Measurements from ENCODE around the gene HIKESHI. TPM values are rescaled to one million over a fixed set of nuclear protein-coding genes. Genes with fewer than 3 reads are reported as not detected.
"Not testable (repeated sequence)": the region's sequence is repeated elsewhere in the genome, so short reads cannot be mapped to it uniquely, and the experiment has no call there.

HIKESHI gene
- total RNA-seq, 4 donors from 2014 or later: 42.0 to 75.9 (median 53.2) TPM

- intact Hi-C loops (cut with DNase I; ENCODE audit: low total_unique reads): no loop called here
- TF ChIP-seq, protein P1, sequence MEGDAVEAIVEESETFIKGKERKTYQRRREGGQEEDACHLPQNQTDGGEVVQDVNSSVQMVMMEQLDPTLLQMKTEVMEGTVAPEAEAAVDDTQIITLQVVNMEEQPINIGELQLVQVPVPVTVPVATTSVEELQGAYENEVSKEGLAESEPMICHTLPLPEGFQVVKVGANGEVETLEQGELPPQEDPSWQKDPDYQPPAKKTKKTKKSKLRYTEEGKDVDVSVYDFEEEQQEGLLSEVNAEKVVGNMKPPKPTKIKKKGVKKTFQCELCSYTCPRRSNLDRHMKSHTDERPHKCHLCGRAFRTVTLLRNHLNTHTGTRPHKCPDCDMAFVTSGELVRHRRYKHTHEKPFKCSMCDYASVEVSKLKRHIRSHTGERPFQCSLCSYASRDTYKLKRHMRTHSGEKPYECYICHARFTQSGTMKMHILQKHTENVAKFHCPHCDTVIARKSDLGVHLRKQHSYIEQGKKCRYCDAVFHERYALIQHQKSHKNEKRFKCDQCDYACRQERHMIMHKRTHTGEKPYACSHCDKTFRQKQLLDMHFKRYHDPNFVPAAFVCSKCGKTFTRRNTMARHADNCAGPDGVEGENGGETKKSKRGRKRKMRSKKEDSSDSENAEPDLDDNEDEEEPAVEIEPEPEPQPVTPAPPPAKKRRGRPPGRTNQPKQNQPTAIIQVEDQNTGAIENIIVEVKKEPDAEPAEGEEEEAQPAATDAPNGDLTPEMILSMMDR (IDR thresholded peaks at IDR 0.05): no peak
- TF ChIP-seq POLR2A (IDR thresholded peaks at IDR 0.05): no peak
- no peak overlapping the region for H3K4me3 ChIP-seq
- H3K9me3 ChIP-seq: no peaks in the 10 kb centered on the region
- H3K36me3 ChIP-seq: no peaks in the 10 kb centered on the region
- H3K4me1 ChIP-seq: no peaks in the 10 kb centered on the region
- no peak for DNase-seq
- H3K27ac ChIP-seq: no peak overlapping the region
- H3K27me3 ChIP-seq: no peaks in the 10 kb centered on the region
Observed at GRCh38 chr11:86355256-86355655, 53.2 kb downstream of the HIKESHI start.

- H3K27ac ChIP-seq; H3K4me3 ChIP-seq; H3K4me1 ChIP-seq; H3K9me3 ChIP-seq; H3K27me3 ChIP-seq; DNase-seq; H3K36me3 ChIP-seq; intact Hi-C loops (cut with DNase I; ENCODE audit: low total_unique reads): not testable (repeated sequence)
Observed at GRCh38 chr11:86357412-86357811, 55.4 kb downstream of the HIKESHI start.

DNA sequence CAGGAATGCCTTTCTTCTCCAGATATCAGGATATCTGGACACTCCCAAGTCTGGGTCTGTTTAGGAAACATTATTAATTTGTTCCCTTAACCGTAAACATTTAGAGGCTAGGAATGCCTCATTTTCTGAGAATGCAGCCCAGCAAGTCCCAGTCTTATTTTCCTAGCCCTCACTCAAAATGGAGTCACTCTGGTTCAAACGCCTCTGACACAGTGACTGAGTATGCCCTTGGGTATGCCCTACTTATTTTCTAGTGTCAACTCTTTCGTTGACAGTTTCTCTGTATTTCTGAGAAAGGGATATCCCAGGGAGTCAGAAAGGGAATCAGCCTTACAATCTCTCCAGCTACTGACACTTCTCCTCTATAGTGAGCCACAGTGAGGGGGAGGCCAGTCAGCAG is 56.7 kb downstream of the HIKESHI start:
- H3K27me3 ChIP-seq: no peaks in the 10 kb centered on the region
- intact Hi-C loops (cut with DNase I; ENCODE audit: low total_unique reads): no loop called here
- H3K36me3 ChIP-seq: no peaks in the 10 kb centered on the region
- no peaks in the 10 kb centered on the region for H3K9me3 ChIP-seq
- no peak overlapping the region for H3K4me3 ChIP-seq
- no peaks in the 10 kb centered on the region for H3K4me1 ChIP-seq
- H3K27ac ChIP-seq: no peak overlapping the region
- no peak for DNase-seq
- TF ChIP-seq, protein P1 (IDR thresholded peaks at IDR 0.05): no peak
- no peak for TF ChIP-seq POLR2A (IDR thresholded peaks at IDR 0.05)

DNA sequence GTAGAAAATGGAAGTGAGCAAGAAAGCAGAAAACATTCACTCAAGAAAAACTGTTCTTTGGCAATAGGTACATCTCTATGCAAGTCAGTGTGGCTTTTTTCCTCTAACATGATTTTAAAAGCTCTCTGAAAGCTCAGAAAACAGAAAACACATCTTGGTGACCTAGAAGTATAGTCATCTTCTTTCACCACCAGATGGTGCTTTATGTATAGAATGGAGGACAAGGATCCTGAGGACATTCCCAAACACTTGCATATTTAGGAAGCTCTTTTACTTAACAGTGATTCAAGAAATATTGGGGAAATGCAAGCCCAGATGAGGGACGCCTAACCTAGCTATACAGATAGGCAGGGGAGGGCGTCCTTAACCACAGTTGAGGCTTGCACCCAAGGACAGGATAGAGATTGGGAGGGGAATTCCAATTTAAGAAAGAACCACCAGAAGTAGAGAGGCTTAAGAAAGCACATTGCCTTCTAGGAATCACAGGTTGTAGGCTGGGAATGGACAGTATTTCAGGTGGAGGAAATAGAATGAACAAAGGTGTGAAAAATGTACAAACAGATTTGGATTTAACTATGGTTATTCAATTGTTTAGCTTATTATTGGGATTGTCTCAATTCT is 58.8 kb downstream of the HIKESHI start:
- DNase-seq: no peak
- no peak for TF ChIP-seq POLR2A (IDR thresholded peaks at IDR 0.05)
- TF ChIP-seq, protein P1 (IDR thresholded peaks at IDR 0.05): no peak
- no peaks in the 10 kb centered on the region for H3K9me3 ChIP-seq
- no peak overlapping the region for H3K4me3 ChIP-seq
- H3K36me3 ChIP-seq: no peaks in the 10 kb centered on the region
- no peaks in the 10 kb centered on the region for H3K27me3 ChIP-seq
- no peak overlapping the region for H3K27ac ChIP-seq
- H3K4me1 ChIP-seq: no peaks in the 10 kb centered on the region
- intact Hi-C loops (cut with DNase I; ENCODE audit: low total_unique reads): no loop called here

- no peak for DNase-seq
- TF ChIP-seq POLR2A (IDR thresholded peaks at IDR 0.05): no peak
- TF ChIP-seq, protein P1 (IDR thresholded peaks at IDR 0.05): no peak
- Histone ChIP-seq H3K4me1 (no peaks in the 10 kb centered on the region), H3K27me3 (no peaks in the 10 kb centered on the region), H3K27ac (no peak overlapping the region), H3K9me3 (no peaks in the 10 kb centered on the region), H3K4me3 (no peak overlapping the region), H3K36me3 (no peaks in the 10 kb centered on the region)
- intact Hi-C loops (cut with DNase I; ENCODE audit: low total_unique reads): no loop called here
Observed at GRCh38 chr11:86363424-86363823, 61.4 kb downstream of the HIKESHI start.

DNA sequence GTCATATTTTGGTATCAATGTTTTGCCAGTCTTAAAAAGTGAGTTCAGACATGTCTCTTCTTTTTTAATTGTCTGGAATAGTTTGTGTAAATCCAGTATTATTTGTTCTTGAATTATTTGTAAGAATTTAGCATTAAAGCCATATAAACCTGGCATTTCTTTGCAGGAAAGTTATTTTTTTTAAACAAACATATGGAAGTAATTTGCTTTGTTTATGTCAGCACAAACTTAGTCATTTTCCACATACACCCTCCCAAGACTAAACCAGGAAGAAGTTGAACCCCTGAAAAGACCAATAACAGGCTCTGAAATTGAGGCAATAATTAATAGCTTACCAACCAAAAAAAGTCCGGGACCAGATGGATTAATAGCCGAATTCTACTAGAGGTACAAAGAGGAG is 63.5 kb downstream of the HIKESHI start:
- no peak for TF ChIP-seq POLR2A (IDR thresholded peaks at IDR 0.05)
- TF ChIP-seq, protein P1 (IDR thresholded peaks at IDR 0.05): no peak
- Histone ChIP-seq H3K4me1 (no peaks in the 10 kb centered on the region), H3K36me3 (no peaks in the 10 kb centered on the region), H3K9me3 (no peaks in the 10 kb centered on the region), H3K4me3 (no peak overlapping the region), H3K27ac (no peak overlapping the region), H3K27me3 (no peaks in the 10 kb centered on the region)
- intact Hi-C loops (cut with DNase I; ENCODE audit: low total_unique reads): no loop called here
- DNase-seq: no peak
